ENCODE data around the gene CIC. TPM values are rescaled to one million over a fixed set of nuclear protein-coding genes. Genes with fewer than 3 reads are reported as not detected.

The CIC gene
- total RNA-seq, 3 donors from 2014 or later (not counting 1 experiment from before 2014, with no cell fraction given): 95.4 to 121 (median 108) TPM

DNA sequence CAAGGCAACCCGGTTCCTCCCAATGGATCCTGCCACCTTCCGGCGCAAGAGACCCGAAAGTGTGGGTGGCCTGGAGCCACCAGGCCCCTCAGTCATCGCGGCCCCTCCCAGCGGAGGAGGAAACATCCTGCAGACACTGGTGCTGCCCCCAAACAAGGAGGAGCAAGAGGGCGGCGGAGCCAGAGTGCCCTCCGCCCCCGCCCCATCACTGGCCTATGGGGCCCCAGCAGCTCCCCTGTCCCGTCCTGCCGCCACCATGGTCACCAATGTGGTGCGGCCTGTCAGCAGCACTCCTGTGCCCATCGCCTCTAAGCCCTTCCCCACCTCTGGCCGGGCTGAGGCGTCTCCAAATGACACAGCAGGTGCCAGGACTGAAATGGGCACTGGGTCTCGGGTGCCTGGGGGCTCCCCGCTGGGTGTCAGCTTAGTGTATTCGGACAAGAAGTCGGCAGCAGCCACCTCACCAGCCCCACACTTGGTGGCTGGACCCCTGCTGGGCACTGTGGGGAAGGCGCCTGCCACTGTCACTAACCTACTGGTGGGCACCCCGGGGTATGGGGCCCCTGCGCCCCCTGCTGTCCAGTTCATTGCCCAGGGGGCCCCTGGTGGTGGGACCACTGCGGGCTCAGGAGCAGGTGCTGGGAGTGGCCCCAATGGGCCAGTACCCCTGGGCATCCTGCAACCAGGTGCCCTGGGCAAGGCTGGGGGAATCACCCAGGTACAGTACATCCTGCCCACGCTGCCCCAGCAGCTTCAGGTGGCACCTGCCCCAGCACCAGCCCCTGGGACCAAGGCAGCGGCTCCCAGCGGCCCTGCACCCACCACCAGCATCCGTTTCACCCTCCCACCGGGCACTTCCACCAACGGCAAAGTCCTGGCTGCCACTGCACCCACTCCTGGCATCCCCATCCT, 21.7 kb downstream of the CIC start:
- intact Hi-C loops (cut with micrococcal nuclease): loop anchor here (1.0 kb wide), 1 partner anchor 182 kb away; no protein-coding TSS in a partner anchor
- ATAC-seq (peak; percentile 77 to 84 (median 77)), DNase-seq (peak; percentile 57 to 72)
- no peaks in the 10 kb centered on the region for H3K27me3 ChIP-seq (ENCODE audit: control insufficient read depth, insufficient read depth, low read length)
- 91% methylated on average over 31 of the region's 31 CpGs for WGBS (ENCODE audit: insufficient coverage)
- TF ChIP-seq, protein P1, sequence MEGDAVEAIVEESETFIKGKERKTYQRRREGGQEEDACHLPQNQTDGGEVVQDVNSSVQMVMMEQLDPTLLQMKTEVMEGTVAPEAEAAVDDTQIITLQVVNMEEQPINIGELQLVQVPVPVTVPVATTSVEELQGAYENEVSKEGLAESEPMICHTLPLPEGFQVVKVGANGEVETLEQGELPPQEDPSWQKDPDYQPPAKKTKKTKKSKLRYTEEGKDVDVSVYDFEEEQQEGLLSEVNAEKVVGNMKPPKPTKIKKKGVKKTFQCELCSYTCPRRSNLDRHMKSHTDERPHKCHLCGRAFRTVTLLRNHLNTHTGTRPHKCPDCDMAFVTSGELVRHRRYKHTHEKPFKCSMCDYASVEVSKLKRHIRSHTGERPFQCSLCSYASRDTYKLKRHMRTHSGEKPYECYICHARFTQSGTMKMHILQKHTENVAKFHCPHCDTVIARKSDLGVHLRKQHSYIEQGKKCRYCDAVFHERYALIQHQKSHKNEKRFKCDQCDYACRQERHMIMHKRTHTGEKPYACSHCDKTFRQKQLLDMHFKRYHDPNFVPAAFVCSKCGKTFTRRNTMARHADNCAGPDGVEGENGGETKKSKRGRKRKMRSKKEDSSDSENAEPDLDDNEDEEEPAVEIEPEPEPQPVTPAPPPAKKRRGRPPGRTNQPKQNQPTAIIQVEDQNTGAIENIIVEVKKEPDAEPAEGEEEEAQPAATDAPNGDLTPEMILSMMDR (IDR thresholded peaks at IDR 0.05): peak; percentile 52
- H3K27ac ChIP-seq (ENCODE audit: low read length): no peak overlapping the region
- no peaks in the 10 kb centered on the region for H3K9me3 ChIP-seq (ENCODE audit: control insufficient read depth, insufficient read depth, low read length)
- H3K4me1 ChIP-seq (ENCODE audit: control insufficient read depth, insufficient read depth, low read length): peaks cover 6% of the 10 kb centered on the region
- Mint-ChIP-seq H3K9me3 (no peaks in the 10 kb centered on the region), H3K27ac (no peak overlapping the region), H3K4me3 (no peak overlapping the region), H3K36me3 (no peaks in the 10 kb centered on the region), H3K4me1 (peaks cover 3 to 15% of the 10 kb centered on the region in 2 donors), H3K27me3 (ENCODE audit: low read depth in 2 of 2) (no peaks in the 10 kb centered on the region)
- peaks cover 66% of the 10 kb centered on the region for H3K36me3 ChIP-seq (ENCODE audit: control insufficient read depth, insufficient read depth, low read length)
- H3K4me3 ChIP-seq (ENCODE audit: low read length): no peak overlapping the region

DNA sequence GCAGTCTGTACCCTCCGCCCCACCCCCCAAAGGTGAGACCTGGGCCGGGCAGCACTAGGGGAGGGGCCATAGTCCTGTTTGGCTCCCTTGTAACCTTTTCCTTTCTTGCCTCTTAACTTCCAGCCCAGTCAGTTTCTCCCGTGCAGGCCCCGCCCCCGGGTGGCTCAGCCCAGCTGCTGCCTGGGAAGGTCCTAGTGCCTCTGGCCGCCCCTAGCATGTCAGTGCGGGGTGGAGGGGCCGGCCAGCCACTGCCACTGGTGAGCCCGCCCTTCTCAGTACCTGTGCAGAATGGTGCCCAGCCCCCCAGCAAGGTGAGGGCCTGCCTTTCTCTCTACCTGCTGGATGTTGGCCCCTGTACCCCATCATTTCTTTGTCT, 22.4 kb downstream of the CIC start:
- peaks cover 66% of the 10 kb centered on the region for H3K36me3 ChIP-seq (ENCODE audit: control insufficient read depth, insufficient read depth, low read length)
- no peak for DNase-seq
- whole genome bisulfite sequencing (ENCODE audit: insufficient coverage): 88% methylated on average over 9 of the region's 9 CpGs
- no peak for ATAC-seq
- TF ChIP-seq, protein P1 (IDR thresholded peaks at IDR 0.05): no peak
- H3K27ac Mint-ChIP-seq: peak overlapping the region in 1 of 2 donors; percentile 37
- H3K27ac ChIP-seq (ENCODE audit: low read length): no peak overlapping the region
- no peak overlapping the region for H3K4me3 ChIP-seq (ENCODE audit: low read length)
- H3K9me3 ChIP-seq (ENCODE audit: control insufficient read depth, insufficient read depth, low read length): no peaks in the 10 kb centered on the region
- no peaks in the 10 kb centered on the region for H3K9me3 Mint-ChIP-seq
- intact Hi-C loops (cut with micrococcal nuclease): loop anchor here (1.0 kb wide), 1 partner anchor 183 kb away; no protein-coding TSS in a partner anchor
- no peaks in the 10 kb centered on the region for H3K4me1 ChIP-seq (ENCODE audit: control insufficient read depth, insufficient read depth, low read length)
- H3K36me3 Mint-ChIP-seq: no peaks in the 10 kb centered on the region
- no peaks in the 10 kb centered on the region for H3K27me3 ChIP-seq (ENCODE audit: control insufficient read depth, insufficient read depth, low read length)
- H3K4me3 Mint-ChIP-seq: no peak overlapping the region
- H3K27me3 Mint-ChIP-seq (ENCODE audit: low read depth in 2 of 2): no peaks in the 10 kb centered on the region
- H3K4me1 Mint-ChIP-seq: peaks cover 0 to 13% of the 10 kb centered on the region in 2 donors

DNA sequence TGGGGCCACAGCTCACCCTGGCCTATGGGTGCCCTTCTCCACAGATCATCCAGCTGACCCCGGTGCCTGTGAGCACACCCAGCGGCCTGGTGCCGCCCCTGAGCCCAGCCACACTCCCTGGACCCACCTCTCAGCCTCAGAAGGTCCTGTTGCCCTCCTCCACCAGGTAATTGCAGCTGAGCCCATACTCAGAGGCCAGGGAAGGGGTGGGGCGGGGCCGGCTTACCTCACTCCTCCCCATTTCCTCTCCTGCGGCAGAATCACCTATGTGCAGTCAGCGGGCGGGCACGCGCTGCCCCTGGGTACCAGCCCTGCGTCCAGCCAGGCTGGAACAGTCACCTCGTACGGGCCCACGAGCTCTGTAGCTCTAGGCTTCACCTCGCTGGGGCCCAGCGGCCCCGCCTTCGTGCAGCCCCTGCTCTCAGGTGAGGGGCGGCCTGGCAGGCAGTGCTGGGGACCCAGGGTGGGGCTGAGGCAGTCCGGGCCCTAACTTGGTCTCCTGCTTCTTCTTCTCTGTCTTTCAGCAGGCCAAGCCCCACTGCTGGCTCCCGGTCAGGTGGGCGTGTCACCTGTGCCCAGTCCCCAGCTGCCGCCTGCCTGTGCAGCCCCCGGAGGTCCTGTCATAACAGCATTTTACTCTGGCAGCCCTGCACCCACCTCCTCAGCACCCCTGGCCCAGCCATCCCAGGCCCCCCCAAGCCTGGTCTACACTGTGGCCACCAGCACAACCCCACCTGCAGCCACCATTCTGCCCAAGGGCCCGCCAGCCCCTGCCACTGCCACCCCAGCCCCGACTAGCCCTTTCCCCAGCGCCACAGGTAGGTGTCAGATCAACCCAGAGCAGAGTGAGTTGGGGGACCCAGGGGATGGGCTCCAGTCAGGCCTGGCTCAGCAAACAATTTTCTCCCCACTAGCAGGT, 23.2 kb downstream of the CIC start:
- Histone ChIP-seq H3K9me3 (ENCODE audit: control insufficient read depth, insufficient read depth, low read length) (no peaks in the 10 kb centered on the region), H3K27me3 (ENCODE audit: control insufficient read depth, insufficient read depth, low read length) (no peaks in the 10 kb centered on the region), H3K4me1 (ENCODE audit: control insufficient read depth, insufficient read depth, low read length) (no peaks in the 10 kb centered on the region), H3K36me3 (ENCODE audit: control insufficient read depth, insufficient read depth, low read length) (peaks cover 60% of the 10 kb centered on the region), H3K4me3 (ENCODE audit: low read length) (no peak overlapping the region), H3K27ac (ENCODE audit: low read length) (no peak overlapping the region)
- peaks cover 0 to 12% of the 10 kb centered on the region in 2 donors for H3K4me1 Mint-ChIP-seq
- DNase-seq (no peak), ATAC-seq (no peak)
- no peaks in the 10 kb centered on the region for H3K9me3 Mint-ChIP-seq
- H3K4me3 Mint-ChIP-seq: no peak overlapping the region
- intact Hi-C loops (cut with micrococcal nuclease): no loop called here
- H3K36me3 Mint-ChIP-seq: no peaks in the 10 kb centered on the region
- peak overlapping the region in 1 of 2 donors; percentile 37 for H3K27ac Mint-ChIP-seq
- 96% methylated on average over 27 of the region's 27 CpGs for WGBS (ENCODE audit: insufficient coverage)
- H3K27me3 Mint-ChIP-seq (ENCODE audit: low read depth in 2 of 2): no peaks in the 10 kb centered on the region
- TF ChIP-seq, protein P1 (IDR thresholded peaks at IDR 0.05): no peak
